ENCODE measurements around the gene TPCN2. TPM values are rescaled to one million over a fixed set of nuclear protein-coding genes. Genes with fewer than 3 reads are reported as not detected.
A peak's percentile ranks its signal among the peaks of the same experiment; 100 is the strongest.

The TPCN2 gene
- total RNA-seq, 1 donor from 2014 or later: 12.6 TPM

GRCh38 chr11:69180726-69181125 lies 132.0 kb downstream of the TPCN2 start:
- Mint-ChIP-seq H3K9me3 (ENCODE audit: low read depth) (peaks cover 5% of the 10 kb centered on the region), H3K36me3 (ENCODE audit: low read depth) (peaks cover 5% of the 10 kb centered on the region), H3K27ac (ENCODE audit: unreplicated experiment) (no peak overlapping the region), H3K27me3 (ENCODE audit: low read depth) (peaks cover 7% of the 10 kb centered on the region), H3K4me1 (ENCODE audit: low read depth) (no peaks in the 10 kb centered on the region), H3K4me3 (ENCODE audit: unreplicated experiment) (no peak overlapping the region)
- peak; percentile 51 for DNase-seq (ENCODE audit: low spot score)
- no peak for TF ChIP-seq CTCF (IDR thresholded peaks at IDR 0.05)

- peaks cover 5% of the 10 kb centered on the region for H3K36me3 Mint-ChIP-seq (ENCODE audit: low read depth)
- no peak overlapping the region for H3K4me3 Mint-ChIP-seq (ENCODE audit: unreplicated experiment)
- peaks cover 7% of the 10 kb centered on the region for H3K9me3 Mint-ChIP-seq (ENCODE audit: low read depth)
- H3K27me3 Mint-ChIP-seq (ENCODE audit: low read depth): peaks cover 6% of the 10 kb centered on the region
- H3K4me1 Mint-ChIP-seq (ENCODE audit: low read depth): no peaks in the 10 kb centered on the region
- DNase-seq (ENCODE audit: low spot score): peak; percentile 76
- no peak for TF ChIP-seq CTCF (IDR thresholded peaks at IDR 0.05)
- no peak overlapping the region for H3K27ac Mint-ChIP-seq (ENCODE audit: unreplicated experiment)
These were observed 134.9 kb downstream of the TPCN2 start for GRCh38 chr11:69183613-69184012.

Small RNAs within 50 kb of the gene (microRNA-seq; reads per million reads assigned to microRNA genes)
- not detected for gene MIR3164 (ENCODE audit: borderline number of aligned reads)

Other genes with a start within 250 kb of the TPCN2 start
- 58.0 to 83.0 TPM (median 58.8 TPM) in 3 replicates for gene CPT1A, start 207.0 kb upstream of the TPCN2 start, total RNA-seq
- gene MRPL21, start 145.1 kb upstream of the TPCN2 start, total RNA-seq: 31.5 to 41.4 TPM (median 36.9 TPM) in 3 replicates
- 17.4 to 21.4 TPM (median 18.1 TPM) in 3 replicates for gene IGHMBP2, start 145.0 kb upstream of the TPCN2 start, total RNA-seq
- not detected in 3 replicates for gene MRGPRD, start 67.9 kb upstream of the TPCN2 start, total RNA-seq
- gene MRGPRF, start 35.7 kb upstream of the TPCN2 start, total RNA-seq: 1.6 to 8.8 TPM (median 8.2 TPM) in 3 replicates
- gene SMIM38, start 107.0 kb downstream of the TPCN2 start, total RNA-seq: 0.12 to 0.60 TPM (median 0.41 TPM) in 3 replicates
- gene MYEOV, start 245.2 kb downstream of the TPCN2 start, total RNA-seq: 0.87 TPM in 1 of 3 replicates, not detected in the others